GM13976 (cell line): ENCODE results near the gene UBE2O.
A peak's percentile ranks its signal among the peaks of the same experiment; 100 is the strongest.

Source experiments
- DNase-seq: peaks from one replicate; pipeline ENCODE4 v3.0.0; 2012; ENCODE audit warnings: low spot score
- in situ Hi-C: fragments of 300-500 bp; cut with MboI; formaldehyde crosslinking; loops from one replicate; pipeline ENCODE4 v1.12.0; 2022; ENCODE audit warnings: low sequenced_read_pairs, mixed read lengths, inconsistent platforms; ENCODE audit not compliant: unreplicated experiment
- TF ChIP-seq, protein P1 (sequence below): IDR thresholded peaks from 2 replicates; pipeline ENCODE4 v1.5.1; 2012; ENCODE audit warnings: borderline replicate concordance, mild to moderate bottlenecking; ENCODE audit not compliant: insufficient read depth; ENCODE audit errors: extremely low read depth, missing control alignments, control extremely low read depth

UBE2O gene

DNA sequence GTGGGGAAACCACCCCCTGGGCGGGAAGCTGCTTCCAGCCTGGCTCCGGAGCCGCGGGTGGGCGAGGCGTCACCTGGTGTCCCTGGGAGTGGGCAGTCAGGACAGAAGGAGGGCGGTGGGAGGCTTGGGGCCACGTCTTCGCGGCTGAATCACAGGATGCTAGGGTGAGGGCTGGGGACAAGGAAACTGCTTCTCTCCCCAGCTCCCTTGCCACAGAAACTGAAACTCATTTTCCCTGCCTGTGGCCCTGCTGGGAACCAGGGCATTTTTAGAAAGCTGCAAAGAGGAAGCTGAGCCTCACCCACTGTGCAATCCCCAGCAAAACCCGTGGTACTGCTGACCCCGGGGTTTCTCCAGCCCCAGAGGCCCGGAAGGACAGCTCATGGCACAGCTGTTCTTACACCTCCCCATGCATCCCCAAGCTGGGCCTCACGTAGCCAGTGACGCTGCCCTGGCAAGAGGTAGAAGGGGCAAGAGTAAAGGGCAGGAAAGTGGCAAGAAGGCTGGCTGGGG, 40.1 kb upstream of the UBE2O start:
- DNase-seq, result peak; percentile 77
- TF ChIP-seq, protein P1, sequence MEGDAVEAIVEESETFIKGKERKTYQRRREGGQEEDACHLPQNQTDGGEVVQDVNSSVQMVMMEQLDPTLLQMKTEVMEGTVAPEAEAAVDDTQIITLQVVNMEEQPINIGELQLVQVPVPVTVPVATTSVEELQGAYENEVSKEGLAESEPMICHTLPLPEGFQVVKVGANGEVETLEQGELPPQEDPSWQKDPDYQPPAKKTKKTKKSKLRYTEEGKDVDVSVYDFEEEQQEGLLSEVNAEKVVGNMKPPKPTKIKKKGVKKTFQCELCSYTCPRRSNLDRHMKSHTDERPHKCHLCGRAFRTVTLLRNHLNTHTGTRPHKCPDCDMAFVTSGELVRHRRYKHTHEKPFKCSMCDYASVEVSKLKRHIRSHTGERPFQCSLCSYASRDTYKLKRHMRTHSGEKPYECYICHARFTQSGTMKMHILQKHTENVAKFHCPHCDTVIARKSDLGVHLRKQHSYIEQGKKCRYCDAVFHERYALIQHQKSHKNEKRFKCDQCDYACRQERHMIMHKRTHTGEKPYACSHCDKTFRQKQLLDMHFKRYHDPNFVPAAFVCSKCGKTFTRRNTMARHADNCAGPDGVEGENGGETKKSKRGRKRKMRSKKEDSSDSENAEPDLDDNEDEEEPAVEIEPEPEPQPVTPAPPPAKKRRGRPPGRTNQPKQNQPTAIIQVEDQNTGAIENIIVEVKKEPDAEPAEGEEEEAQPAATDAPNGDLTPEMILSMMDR, result no peak
- in situ Hi-C loops, result no loop called here

DNA sequence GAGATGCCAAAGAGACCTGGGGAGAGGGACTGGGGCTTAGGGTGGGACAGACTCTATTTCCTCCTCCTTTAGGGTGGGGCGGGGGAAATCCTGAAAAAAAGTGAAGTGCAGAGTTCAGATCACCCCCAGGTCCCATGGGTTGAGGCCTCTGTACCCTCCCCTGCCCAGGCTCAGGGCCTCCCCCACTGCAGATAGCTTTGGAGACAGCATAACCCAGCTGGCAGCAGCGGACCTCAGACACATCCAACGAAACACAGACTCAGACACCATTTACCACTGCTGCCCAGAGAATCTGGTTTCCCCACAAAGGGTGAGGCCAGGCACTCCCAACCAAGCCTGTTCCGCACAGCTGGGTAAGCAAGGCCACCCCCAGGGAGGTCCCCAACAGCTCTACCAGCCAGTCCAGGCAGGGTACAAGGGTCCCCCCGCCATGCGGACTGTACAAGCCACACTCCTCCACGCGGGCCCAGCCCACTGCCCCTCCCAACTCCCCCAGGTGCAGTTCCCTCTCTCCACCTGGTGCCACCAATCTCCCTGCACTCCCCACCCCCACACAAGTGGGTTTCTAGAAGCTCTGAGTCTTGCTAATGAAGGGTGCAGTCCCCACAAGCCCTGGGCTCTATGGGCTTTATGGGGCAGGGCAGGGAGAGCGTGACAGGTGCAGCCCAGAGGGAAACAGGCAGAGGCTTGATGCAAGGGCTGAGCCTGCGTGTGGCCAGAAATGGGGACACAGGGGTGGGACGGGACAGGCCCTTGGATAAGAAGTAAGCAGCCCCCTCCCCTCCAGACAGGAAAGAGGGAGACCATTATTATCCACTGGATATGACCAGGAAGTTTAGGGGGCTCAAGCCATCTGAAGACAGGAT, 39.4 kb upstream of the UBE2O start:
- TF ChIP-seq, protein P1, result no peak
- in situ Hi-C loops, result no loop called here
- peak; percentile 73 for DNase-seq

DNA sequence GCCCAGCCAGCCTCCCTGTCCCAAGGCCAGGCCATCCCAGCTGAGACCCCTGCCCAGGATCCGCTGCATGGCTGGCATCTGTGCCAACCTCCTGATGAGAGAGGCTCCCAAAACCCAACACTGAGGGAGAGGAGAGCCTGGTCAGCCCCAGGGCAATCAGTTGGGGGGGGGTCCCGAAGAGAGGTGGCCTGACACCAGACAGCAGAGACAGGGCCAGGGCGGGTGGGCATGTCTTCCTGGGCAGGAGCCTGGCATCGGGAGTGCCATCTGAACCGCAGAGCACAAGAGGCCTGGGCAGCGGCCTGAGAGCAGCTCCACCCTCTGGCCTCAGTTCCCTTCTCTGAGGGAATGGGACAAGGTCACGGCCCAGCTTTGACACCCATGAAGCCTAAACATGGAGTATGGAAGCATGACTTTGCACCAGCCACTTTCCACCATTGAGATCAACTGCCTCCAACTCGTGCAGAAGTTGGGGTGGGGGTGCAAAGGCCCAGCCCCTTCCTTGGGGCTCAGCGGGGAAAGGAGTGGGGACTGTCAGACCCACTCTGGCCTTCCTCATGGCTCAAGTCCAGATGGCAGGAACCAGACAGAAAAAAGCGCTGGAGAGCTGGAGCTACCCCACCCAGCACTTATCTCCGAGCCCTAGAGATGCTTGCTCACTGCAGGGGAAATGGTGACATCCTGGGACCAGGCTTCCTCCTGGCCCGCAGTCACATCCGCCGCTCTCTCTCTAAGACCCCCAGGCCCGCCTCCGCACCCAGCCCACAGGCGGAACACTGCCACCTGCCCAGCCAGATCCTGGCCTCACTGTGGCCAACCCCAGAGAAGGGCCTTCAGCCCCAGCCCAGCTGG, 38.5 kb upstream of the UBE2O start:
- DNase-seq, result no peak
- TF ChIP-seq, protein P1, result no peak
- in situ Hi-C loops, result no loop called here

DNA sequence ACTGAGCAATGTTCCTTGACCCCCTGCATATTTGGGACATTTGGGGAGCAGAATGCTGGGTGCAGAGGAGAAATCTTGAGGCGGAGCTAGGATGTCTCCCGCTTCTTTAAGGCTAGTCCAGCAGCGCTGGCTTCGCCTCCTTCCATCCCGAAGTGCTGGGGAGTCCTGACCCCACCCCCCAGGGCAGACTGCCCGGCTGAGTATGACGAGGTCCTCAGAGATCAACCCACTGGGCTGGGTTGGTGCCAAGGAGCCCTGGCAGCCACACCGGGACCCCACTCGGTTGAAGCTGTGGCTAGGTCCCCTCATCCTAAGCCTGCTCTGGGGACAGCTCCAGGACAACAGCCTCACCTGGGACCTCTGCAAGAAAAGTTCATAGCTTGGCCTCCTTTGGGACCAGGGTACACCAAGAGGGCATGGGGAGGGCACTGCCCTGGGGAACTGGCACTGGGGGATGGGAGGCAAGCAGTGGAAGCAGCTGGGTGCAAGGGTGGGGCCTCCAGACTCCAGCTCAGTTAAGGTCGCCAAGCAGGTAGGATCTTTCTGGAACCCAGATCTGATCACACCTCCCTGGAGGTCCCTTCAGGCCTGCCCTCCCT, 37.3 kb upstream of the UBE2O start:
- in situ Hi-C loops, result no loop called here
- TF ChIP-seq, protein P1, result no peak
- DNase-seq, result no peak

DNA sequence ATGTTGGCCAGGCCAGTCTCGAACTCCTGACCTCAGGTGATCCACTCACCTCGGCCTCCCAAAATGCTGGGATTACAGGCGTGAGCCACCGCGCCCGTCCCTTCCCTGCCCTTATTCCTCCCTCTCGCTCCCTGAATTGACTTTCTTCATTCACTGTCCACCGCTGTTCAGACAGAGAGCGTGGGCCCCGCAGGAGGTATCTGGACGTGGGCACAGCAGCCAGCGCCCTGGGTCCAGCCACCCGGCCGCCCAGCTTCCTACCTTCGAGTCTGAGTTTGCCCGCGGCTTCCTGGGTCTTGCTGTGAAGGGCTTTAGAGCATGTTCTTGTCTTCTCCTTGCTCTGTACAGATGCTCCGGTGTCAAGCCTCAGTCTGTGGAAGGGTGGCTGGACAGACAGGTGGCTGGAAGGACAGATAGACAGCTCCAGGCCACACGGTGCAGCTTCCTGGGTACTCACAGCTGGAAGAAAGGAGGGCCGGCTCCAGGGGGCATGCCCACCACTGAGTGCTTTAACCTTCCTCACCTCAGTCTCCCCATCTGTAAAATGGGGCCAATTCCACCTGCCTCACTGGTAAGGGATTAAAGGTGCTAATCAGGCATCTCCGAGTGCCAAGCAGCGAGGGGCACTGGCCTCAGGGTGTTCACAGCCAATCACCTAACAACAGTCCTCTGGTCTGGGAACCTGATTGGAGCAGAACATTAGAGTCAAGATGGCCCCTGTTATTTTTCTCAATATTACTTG, 34.7 kb upstream of the UBE2O start:
- TF ChIP-seq, protein P1, result no peak
- DNase-seq, result no peak
- in situ Hi-C loops, result no loop called here

DNA sequence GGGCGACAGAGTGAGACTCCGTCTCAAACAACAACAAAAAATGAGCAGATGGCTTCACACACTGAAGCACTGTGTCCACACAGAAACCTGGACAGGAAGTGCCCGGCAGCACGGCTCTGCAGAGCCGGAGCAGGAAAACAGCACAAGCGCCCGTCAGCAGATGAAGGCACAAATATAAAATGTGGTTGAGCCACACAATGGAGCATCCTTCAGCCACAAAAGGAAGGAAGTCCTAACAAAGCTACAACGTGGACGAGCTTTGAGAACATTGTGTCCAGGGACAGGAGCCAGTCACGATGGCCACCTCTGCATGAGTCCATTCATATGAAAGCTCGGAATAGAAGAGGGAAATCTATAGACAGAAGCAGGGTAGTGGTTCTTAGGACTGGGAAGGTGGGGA, 32.6 kb upstream of the UBE2O start:
- TF ChIP-seq, protein P1, result no peak
- in situ Hi-C loops, result no loop called here

More for the DNA sequence above, 32.6 kb upstream of the UBE2O start:
- DNase-seq, result no peak
